Fibroblast of skin of left biceps (primary cell): ENCODE data around the gene KDM7A.
A peak's percentile ranks its signal among the peaks of the same experiment; 100 is the strongest.

Source experiments
- DNase-seq, 2 experiments: peaks; one replicate each; pipeline ENCODE4 v3.0.0-alpha.2; 2013; ENCODE audit warnings: low read depth in 2 of 2

KDM7A gene, protein sequence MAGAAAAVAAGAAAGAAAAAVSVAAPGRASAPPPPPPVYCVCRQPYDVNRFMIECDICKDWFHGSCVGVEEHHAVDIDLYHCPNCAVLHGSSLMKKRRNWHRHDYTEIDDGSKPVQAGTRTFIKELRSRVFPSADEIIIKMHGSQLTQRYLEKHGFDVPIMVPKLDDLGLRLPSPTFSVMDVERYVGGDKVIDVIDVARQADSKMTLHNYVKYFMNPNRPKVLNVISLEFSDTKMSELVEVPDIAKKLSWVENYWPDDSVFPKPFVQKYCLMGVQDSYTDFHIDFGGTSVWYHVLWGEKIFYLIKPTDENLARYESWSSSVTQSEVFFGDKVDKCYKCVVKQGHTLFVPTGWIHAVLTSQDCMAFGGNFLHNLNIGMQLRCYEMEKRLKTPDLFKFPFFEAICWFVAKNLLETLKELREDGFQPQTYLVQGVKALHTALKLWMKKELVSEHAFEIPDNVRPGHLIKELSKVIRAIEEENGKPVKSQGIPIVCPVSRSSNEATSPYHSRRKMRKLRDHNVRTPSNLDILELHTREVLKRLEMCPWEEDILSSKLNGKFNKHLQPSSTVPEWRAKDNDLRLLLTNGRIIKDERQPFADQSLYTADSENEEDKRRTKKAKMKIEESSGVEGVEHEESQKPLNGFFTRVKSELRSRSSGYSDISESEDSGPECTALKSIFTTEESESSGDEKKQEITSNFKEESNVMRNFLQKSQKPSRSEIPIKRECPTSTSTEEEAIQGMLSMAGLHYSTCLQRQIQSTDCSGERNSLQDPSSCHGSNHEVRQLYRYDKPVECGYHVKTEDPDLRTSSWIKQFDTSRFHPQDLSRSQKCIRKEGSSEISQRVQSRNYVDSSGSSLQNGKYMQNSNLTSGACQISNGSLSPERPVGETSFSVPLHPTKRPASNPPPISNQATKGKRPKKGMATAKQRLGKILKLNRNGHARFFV

GRCh38 chr7:140176811-140177702 is at the start of gene KDM7A:
Gene KDM7A (minus strand): TSS chr7:140176983. CDS start chr7:140176937, 46 bp downstream.
- peak; percentile 87 to 90 for DNase-seq

DNA sequence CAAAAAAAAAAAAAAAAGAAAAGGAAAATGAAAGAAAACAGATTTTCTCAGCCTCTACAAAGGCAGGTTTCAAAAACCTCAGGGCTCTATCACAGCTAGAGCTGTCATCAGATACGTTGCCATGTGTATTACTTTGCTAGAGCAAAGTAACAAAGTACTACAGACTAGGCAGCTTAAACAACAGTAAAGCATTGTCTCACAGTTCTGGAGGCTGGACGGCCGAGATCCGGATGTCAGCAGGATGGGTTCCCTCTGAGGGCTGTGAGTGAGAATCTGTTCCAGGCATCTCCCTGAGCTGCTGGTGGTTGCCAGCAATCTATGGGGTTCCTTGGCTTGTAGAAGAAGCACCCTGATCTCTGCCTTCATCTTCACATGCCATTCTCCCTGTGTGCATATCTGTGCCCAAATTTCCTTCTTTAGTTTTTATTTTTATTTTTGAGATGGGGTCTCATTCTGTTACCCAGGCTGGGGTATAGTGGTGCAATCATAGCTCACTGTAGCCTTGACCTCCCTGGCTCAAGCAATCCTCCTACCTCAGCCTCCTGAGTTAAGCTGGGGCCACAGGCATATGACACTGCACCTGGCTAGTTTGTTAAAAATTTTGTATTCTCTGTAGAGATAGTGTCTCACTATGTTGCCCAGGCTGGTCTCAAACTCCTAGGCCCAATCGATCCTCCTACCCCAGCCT is 48.9 kb upstream of the KDM7A start:
- no peak for DNase-seq

GRCh38 chr7:140223515-140224221 is 46.9 kb upstream of the KDM7A start:
- no peak for DNase-seq

DNA sequence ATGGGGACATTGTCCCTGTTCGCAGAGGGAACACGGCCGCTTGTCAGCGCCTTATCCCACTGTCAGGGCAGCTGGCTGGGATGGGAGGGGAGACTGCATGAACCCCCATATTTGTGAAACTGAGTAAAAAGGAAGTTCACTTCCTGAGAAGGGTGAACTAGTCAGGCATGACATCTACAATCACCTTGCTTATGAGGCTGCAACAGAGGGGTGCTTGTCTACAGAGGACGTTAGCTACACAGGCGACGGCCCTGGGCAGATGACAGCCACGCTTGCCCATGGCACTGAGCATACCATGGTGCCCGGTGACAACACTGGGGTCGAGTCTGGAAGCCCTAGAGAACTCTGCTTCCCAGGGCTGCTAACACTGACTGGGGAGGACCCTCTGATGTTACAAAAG is 46.0 kb upstream of the KDM7A start:
- no peak for DNase-seq

DNA sequence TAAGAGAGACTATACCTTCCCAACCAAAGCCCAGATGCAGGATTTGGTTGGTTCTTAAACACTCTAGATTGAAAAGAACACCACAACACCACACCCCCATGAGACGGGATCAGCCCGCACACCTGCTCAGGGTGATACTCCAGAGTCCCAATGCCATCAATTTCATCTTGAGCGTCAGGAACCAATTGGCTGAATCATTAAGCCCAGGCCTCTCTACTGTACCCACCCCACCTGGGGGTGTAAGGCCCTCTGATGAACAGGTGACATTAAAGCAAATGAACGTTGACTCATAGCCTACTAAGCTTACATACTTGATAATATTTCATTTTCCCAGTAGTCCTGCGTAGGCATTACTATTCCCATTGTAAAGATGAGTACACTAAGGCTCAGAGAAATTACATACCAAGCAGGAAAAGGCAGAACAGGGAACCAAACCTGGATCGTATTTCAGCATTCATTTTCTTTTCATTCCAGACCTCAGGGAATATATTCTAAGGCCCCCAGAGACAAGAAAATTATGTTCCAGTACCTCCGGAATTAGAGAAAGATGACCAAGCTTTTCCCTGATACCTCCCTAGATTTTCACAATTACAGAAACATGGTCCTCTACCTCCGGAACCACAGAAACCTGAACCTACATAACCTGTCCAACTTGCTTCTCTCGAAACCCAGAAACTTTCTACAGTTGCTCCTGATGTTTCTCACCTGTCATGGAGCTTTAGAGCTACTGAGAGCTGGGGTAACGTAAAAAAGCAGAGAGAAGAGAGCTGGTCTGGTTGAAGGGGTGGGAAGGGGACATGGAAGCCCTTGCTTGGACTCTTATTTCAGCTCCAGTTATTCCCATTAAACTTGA is 43.1 kb upstream of the KDM7A start:
- no peak for DNase-seq

DNA sequence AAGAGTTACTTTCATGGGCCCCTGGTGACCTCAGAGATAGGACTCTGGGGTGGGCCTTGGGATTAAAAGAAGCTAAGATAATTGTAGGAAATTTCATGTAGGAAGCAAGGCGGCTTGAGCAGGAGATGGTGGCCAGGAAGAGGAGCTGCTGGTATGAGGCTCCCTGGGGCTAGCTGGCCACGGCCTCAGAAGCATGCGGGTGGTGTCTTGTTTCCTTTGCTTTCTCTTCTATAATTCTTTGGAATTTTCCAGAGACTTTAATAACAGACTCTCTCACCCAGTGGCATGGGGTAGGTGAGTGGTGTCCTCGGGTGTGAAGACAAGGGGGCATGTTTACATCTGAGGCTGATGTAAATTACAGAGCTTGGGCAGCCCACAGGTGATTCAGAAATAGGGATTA is 41.9 kb upstream of the KDM7A start:
- DNase-seq: no peak

DNA sequence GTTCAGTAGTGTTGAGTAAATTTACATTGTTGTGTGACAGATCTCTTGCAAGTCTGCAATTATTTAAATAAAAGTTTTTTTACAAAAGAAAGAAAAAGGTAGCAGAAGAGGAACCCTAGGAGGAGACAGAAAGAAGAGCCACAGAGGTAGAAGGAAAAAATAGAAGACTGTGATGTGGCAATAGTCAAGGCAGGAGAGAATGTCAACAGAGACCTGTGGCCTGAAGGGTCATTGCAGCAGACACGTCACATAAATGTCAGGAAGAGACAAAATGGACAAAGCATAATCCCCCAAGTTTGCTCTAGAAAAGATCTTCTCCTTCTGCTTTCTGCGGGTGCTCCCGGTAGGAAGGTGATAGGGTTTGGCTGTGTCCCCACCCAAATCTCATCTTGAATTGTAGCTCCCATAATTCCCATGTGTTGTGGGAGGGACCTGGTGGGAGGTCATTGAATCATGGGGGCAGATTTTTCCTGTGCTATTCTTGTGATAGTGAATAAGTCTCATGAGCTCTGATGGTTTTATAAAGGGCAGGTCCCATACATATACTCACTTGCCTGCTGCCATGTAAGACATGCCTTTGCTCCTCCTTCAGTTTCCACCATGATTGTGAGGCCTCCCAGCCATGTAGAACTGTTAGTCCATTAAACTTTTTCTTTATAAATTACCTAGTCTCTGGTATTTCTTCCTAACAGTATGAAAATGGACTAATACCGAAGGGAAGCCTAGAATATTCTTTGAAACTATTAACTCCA is 41.1 kb upstream of the KDM7A start:
- no peak for DNase-seq

- no peak for DNase-seq
Observed at GRCh38 chr7:140215281-140215680, 38.5 kb upstream of the KDM7A start.

DNA sequence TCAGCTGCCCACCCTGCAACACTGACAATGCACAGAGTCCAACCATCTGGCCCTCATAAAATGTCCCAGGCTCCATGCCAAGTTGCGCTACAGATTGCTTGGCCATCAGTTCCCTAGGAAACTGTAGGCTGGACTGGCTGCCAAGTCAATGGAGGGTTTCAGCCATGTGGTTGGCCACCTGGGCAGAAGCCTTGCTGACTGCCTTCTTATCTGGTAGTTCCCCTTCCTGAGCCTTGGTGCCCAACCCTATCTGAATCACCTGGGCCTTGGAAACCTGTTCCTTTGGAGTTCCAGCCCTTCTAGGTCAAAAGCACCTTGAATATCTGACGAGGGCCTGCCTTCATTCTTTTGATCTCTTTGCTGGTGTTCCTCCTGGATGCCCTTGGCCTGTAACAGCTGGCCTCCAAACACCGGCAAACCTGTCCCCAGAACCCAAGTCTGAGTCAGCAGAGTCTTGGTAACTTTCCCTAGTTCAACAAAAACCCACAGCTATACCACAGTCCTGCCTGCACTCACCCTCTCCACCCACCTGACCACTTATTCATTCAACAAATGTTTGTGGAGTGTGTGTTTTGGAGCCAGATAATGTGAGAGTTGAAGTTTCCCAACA is 37.4 kb upstream of the KDM7A start:
- DNase-seq: no peak

GRCh38 chr7:140213684-140214074 is 36.9 kb upstream of the KDM7A start:
- no peak for DNase-seq

GRCh38 chr7:140212100-140212881 is 35.5 kb upstream of the KDM7A start:
- no peak for DNase-seq

- no peak for DNase-seq
Observed at GRCh38 chr7:140211698-140212097, 34.9 kb upstream of the KDM7A start.

DNA sequence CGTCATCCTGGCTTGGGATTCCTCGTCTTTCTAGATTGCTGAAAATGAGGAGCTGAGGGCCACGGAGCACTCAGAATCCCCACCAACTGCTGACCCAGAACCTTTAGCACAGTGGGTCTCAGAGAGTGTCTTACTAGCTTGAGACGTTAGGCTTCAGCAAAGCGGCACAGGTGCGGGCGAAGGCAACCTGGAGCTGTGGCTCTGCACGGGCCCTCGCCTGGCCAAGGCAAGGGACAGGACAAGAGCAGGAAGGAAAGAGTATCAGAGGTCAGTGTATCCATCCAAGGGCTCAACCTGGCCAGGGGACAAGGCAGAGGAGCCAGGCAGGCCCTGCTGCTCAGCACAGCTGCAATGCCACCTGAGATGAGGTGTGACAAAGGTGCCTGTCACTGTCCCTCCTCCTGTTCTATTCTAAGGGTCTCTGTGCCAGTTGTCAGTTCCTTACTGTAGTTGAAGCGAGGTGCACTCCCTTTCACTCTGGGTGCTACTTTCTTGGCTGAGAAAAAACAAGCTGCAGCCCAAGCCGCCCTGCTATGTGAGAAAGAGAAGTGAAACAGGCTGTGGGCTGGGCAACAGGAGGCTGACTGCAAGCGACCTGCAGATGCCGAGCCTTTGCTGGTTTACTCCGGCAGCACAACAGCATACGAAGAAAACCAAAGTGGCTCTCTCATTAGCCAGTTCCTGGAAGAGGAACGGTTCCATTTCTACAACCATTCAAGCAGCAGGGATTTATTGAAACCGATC is 33.3 kb upstream of the KDM7A start:
- DNase-seq: no peak

DNA sequence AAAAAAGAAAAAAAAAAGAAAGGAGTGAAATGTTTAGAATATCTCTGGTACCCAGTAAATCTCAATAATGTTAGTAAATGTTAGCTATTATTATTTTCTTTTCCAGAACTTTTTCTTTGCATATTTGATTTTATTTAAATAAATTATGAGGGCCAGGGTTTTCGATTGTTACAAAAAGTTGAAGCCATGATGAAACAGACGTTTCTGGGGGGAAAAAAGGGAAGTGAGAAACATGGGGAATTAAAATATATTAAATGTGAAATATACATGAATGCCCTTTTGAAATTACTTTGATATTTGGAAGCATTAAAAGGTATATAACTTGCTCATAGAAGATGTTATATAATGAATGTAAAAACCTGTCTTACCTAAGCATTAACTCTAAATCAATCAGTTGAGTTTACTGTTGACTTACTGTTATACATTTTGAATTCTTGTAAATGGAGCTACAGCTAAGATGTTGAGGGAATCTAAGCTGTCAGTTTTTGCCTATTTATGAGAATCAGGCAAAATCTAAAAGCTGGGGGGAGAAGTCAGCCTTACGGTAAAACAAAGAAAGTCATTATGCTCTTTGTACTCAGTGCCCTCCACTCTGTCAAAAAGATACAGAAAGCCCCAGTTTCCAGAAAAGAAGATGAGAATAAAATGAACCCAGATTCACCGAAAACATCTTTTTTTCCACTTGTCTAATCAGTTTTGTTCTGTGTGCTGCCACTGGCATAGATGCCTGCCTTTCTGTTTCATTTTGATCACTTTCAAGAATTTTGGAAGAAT is 30.0 kb upstream of the KDM7A start:
- DNase-seq: no peak

DNA sequence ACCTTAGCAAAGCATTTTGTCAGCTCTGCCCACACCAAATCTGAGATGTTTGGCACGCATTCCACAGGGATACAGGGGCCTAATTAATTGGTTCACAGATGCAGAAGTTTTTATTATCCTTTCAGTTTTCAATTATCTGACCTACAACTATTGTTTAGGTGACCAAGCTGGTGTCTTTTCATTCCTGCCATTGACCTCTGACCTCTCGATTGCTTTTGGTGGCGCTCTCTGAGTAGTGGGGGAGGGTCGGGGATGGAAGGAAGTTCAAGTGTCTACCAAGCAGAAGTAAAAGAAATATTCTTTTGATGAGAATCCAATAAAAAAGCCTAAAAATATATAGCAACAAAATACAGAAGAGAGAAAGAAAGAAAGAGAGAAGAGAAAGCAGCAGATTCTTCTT is 28.8 kb upstream of the KDM7A start:
- DNase-seq: no peak

DNA sequence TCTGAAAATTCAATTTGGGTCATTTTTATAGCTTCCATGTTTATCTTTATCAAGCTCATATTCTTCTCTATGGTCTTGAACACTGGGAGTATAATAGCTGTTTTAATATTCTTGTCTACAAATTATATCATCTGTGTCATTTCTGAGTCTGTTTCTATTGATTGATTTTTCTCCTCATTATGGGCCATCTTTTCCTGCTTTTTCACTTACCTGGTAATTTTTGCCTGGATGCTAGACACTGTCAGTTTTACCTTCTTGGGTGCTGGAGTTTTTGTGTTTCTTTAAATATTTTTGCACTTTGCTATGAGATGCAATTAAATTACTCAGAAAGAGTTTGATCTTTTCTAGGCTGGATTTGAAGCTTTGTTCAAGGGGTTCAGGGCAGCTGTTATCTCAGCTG is 26.8 kb upstream of the KDM7A start:
- DNase-seq: no peak
